Measurements from ENCODE around the gene FAM110D. TPM values are rescaled to one million over a fixed set of nuclear protein-coding genes. Genes with fewer than 3 reads are reported as not detected.

Gene FAM110D
- total and polyA plus RNA-seq, 2 experiments from 2014 or later: 0.24 to 0.39 TPM

DNA sequence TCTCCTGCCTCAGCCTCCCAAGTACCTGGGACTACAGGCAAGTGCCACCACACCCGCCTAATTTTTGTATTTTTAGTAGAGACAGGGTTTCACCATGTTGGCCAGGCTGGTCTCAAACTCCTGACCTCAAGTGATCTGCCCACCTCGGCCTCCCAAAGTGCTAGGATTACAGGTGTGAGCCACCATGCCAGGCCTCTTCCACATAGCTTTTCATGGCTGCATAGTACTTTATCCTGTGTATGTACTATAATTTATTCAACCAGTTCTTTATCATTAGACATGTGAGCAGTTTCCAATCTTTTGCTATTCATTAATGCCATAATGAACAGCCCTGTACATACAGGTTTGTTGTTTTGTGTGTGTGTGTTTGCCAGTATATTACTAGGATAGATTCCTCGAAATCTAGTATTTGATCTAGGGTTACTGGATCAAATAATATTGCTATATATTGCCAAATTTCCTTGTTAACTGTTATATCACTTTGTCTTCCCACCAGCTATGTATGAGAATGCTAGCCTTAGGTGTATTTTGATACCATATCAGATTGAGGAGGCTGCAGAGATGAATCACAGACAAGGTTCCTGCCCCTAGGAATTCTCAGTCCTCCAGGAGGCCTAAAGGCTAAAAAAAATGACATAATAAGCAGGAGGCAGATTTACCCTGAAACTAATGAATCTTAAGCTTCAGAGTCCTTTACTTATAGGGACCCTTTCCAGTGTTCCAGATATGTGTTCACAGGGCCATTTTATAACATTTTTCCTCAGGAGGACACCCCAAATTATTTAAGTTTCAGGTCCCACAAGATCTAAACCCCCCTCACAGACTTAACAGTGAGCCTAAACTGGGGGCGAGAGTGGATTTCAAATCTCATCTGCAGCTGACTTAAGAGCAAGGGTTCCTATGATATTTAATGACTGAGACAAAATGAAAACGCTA is 49.4 kb upstream of the FAM110D start (continued):
- TF ChIP-seq, protein P1, sequence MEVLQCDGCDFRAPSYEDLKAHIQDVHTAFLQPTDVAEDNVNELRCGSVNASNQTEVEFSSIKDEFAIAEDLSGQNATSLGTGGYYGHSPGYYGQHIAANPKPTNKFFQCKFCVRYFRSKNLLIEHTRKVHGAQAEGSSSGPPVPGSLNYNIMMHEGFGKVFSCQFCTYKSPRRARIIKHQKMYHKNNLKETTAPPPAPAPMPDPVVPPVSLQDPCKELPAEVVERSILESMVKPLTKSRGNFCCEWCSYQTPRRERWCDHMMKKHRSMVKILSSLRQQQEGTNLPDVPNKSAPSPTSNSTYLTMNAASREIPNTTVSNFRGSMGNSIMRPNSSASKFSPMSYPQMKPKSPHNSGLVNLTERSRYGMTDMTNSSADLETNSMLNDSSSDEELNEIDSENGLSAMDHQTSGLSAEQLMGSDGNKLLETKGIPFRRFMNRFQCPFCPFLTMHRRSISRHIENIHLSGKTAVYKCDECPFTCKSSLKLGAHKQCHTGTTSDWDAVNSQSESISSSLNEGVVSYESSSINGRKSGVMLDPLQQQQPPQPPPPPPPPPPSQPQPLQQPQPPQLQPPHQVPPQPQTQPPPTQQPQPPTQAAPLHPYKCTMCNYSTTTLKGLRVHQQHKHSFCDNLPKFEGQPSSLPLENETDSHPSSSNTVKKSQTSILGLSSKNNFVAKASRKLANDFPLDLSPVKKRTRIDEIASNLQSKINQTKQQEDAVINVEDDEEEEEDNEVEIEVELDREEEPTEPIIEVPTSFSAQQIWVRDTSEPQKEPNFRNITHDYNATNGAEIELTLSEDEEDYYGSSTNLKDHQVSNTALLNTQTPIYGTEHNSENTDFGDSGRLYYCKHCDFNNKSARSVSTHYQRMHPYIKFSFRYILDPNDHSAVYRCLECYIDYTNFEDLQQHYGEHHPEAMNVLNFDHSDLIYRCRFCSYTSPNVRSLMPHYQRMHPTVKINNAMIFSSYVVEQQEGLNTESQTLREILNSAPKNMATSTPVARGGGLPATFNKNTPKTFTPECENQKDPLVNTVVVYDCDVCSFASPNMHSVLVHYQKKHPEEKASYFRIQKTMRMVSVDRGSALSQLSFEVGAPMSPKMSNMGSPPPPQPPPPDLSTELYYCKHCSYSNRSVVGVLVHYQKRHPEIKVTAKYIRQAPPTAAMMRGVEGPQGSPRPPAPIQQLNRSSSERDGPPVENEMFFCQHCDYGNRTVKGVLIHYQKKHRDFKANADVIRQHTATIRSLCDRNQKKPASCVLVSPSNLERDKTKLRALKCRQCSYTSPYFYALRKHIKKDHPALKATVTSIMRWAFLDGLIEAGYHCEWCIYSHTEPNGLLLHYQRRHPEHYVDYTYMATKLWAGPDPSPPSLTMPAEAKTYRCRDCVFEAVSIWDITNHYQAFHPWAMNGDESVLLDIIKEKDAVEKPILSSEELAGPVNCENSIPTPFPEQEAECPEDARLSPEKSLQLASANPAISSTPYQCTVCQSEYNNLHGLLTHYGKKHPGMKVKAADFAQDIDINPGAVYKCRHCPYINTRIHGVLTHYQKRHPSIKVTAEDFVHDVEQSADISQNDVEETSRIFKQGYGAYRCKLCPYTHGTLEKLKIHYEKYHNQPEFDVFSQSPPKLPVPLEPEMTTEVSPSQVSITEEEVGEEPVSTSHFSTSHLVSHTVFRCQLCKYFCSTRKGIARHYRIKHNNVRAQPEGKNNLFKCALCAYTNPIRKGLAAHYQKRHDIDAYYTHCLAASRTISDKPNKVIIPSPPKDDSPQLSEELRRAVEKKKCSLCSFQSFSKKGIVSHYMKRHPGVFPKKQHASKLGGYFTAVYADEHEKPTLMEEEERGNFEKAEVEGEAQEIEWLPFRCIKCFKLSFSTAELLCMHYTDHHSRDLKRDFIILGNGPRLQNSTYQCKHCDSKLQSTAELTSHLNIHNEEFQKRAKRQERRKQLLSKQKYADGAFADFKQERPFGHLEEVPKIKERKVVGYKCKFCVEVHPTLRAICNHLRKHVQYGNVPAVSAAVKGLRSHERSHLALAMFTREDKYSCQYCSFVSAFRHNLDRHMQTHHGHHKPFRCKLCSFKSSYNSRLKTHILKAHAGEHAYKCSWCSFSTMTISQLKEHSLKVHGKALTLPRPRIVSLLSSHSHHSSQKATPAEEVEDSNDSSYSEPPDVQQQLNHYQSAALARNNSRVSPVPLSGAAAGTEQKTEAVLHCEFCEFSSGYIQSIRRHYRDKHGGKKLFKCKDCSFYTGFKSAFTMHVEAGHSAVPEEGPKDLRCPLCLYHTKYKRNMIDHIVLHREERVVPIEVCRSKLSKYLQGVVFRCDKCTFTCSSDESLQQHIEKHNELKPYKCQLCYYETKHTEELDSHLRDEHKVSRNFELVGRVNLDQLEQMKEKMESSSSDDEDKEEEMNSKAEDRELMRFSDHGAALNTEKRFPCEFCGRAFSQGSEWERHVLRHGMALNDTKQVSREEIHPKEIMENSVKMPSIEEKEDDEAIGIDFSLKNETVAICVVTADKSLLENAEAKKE (CRISPR knock-in tag; IDR thresholded peaks at IDR 0.05): no peak
- no peak for TF ChIP-seq ZNF114 (CRISPR knock-in tag; IDR thresholded peaks at IDR 0.05)

DNA sequence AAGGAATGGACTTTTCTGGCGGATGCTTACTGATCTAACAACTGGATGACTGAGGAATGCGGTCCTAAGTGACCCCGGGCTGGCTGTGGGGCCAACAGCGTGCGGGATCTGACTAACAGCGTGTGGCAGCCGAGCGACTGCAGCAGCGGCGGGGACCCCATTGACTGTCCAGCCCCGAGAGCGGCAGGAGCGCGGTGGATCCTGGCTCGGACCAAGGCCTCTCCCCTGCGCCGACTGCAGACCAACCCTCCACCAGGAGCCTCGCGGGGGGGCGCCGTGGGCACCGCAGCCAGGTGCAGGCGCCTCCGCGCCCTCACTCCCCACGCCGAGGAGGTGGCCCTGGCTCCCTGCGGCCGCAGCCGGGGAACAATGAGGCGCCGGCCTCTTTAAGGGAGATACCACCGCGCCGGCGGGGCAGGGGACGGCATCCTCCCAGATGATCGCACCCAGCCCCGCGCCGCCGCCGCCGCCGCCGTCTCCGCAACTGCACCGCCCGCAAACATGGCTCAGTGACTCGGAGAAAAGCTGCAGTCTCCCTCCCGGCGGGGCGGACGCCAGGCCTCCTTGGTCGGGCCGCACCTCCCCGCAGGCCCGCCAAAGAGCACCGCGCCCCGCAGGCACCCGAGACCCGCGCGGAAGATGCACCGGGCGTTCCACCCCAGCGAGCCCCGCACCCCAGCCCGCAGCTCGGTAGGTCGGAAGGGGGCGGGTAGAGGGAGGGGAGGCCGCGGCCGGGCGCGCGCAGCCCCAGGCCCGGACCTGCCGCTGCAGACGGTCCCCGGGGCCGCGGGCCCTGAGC is 47.9 kb upstream of the FAM110D start:
- Mint-ChIP-seq H3K27ac (peak overlapping the region; percentile 57), H3K4me3 (peak overlapping the region; percentile 88), H3K9me3 (no peaks in the 10 kb centered on the region; the same call in 2 of the 3 replicates), H3K36me3 (ENCODE audit: low read depth) (peaks cover 4% of the 10 kb centered on the region), H3K27me3 (ENCODE audit: insufficient read depth, low read depth, poor library complexity) (peaks cover 9% of the 10 kb centered on the region), H3K4me1 (peaks cover 18% of the 10 kb centered on the region)
- peak overlapping the region; percentile 98 for H3K4me3 ChIP-seq
- peak overlapping the region; percentile 55; the same call in 1 of the 2 replicates for H3K27ac ChIP-seq (ENCODE audit: low read depth)
- peaks cover 17% of the 10 kb centered on the region for H3K4me1 ChIP-seq (ENCODE audit: insufficient read depth)
- H4K20me1 ChIP-seq (replicated peaks; ENCODE audit: insufficient read depth): 0 out of 2 replicates have a peak, but pooled peaks cover 7% of the 10 kb centered on the region
- TF ChIP-seq EZH2phosphoT487 (IDR thresholded peaks at IDR 0.05; ENCODE audit: unreplicated experiment) (no peak), ZNF331 (CRISPR knock-in tag; IDR thresholded peaks at IDR 0.05; ENCODE audit: low read depth) (no peak), CREB1 (CRISPR knock-in tag; IDR thresholded peaks at IDR 0.05; ENCODE audit: low read depth) (no peak), POLR2AphosphoS5 (IDR thresholded peaks at IDR 0.05; ENCODE audit: low read depth) (peak; percentile 47; the same call in 1 of the 2 replicates)
- TF ChIP-seq, protein P2, sequence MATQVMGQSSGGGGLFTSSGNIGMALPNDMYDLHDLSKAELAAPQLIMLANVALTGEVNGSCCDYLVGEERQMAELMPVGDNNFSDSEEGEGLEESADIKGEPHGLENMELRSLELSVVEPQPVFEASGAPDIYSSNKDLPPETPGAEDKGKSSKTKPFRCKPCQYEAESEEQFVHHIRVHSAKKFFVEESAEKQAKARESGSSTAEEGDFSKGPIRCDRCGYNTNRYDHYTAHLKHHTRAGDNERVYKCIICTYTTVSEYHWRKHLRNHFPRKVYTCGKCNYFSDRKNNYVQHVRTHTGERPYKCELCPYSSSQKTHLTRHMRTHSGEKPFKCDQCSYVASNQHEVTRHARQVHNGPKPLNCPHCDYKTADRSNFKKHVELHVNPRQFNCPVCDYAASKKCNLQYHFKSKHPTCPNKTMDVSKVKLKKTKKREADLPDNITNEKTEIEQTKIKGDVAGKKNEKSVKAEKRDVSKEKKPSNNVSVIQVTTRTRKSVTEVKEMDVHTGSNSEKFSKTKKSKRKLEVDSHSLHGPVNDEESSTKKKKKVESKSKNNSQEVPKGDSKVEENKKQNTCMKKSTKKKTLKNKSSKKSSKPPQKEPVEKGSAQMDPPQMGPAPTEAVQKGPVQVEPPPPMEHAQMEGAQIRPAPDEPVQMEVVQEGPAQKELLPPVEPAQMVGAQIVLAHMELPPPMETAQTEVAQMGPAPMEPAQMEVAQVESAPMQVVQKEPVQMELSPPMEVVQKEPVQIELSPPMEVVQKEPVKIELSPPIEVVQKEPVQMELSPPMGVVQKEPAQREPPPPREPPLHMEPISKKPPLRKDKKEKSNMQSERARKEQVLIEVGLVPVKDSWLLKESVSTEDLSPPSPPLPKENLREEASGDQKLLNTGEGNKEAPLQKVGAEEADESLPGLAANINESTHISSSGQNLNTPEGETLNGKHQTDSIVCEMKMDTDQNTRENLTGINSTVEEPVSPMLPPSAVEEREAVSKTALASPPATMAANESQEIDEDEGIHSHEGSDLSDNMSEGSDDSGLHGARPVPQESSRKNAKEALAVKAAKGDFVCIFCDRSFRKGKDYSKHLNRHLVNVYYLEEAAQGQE (IDR thresholded peaks at IDR 0.05; ENCODE audit: unreplicated experiment): no peak
- H3K9me2 ChIP-seq (ENCODE audit: insufficient read depth): no peaks in the 10 kb centered on the region
- peak overlapping the region; percentile 89 for H3K4me2 ChIP-seq
- H3F3A ChIP-seq (replicated peaks; ENCODE audit: low read depth): 0 out of 2 replicates have a peak, but pooled peaks cover 4% of the 10 kb centered on the region
- H2AFZ ChIP-seq: peak overlapping the region; percentile 90
- peaks cover 16% of the 10 kb centered on the region for H3K27me3 ChIP-seq (ENCODE audit: insufficient read depth)
- H3K79me2 ChIP-seq (replicated peaks; ENCODE audit: insufficient read depth): no peaks in the 10 kb centered on the region; the same call in 1 of the 2 replicates
- peak; percentile 87 for DNase-seq (ENCODE audit: low spot score)
- peak; percentile 66 for ATAC-seq
- H3K36me3 ChIP-seq (ENCODE audit: insufficient read depth): no peaks in the 10 kb centered on the region
